ENCODE measurements around the gene AHNAK2.
A peak's percentile ranks its signal among the peaks of the same experiment; 100 is the strongest.

AHNAK2 gene

DNA sequence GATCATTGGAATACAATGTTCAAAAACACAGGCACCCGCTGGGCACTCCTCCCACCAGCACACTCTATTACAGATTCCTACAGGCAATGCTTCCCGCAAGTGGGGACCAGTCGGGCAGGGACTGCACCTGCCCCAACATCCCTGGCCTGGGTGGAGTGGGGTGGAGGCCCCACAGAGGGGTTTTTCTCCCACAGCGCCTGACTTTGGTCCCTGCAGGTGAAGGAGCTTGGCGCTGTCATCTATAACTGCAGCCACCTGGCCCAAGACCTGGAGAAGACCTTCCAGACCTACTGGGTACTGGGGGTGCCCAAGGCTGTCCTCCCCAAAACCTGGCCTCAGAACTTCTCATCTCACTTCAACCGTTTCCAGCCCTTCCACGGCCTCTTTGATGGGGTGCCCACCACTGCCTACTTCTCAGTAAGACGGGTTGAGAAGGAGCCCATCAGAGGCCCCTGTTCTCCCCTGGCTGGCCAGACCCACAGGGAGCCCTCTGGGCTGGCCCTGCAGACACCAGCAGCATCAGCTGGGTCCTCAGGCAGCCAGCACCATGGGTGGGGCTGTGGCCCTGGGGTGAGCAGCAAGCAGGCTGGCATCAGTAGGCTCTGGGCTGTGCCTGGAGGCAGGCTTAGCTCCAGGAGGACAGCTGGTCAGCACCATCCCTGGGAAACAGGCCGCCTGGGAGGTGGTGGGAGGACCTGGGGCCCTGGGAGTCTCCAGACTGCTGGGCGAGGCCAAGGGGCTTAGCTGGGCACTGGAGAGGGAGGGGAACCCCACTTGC is 47.5 kb downstream of the AHNAK2 start:
- TF ChIP-seq, protein P1, sequence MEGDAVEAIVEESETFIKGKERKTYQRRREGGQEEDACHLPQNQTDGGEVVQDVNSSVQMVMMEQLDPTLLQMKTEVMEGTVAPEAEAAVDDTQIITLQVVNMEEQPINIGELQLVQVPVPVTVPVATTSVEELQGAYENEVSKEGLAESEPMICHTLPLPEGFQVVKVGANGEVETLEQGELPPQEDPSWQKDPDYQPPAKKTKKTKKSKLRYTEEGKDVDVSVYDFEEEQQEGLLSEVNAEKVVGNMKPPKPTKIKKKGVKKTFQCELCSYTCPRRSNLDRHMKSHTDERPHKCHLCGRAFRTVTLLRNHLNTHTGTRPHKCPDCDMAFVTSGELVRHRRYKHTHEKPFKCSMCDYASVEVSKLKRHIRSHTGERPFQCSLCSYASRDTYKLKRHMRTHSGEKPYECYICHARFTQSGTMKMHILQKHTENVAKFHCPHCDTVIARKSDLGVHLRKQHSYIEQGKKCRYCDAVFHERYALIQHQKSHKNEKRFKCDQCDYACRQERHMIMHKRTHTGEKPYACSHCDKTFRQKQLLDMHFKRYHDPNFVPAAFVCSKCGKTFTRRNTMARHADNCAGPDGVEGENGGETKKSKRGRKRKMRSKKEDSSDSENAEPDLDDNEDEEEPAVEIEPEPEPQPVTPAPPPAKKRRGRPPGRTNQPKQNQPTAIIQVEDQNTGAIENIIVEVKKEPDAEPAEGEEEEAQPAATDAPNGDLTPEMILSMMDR (IDR thresholded peaks at IDR 0.05; ENCODE audit: borderline replicate concordance, control extremely low read depth, extremely low read depth, insufficient read depth, missing control alignments), result no peak
- no peak for DNase-seq (ENCODE audit: low spot score)
- in situ Hi-C loops (cut with MboI; ENCODE audit: low sequenced_read_pairs, unreplicated experiment), result no loop called here

DNA sequence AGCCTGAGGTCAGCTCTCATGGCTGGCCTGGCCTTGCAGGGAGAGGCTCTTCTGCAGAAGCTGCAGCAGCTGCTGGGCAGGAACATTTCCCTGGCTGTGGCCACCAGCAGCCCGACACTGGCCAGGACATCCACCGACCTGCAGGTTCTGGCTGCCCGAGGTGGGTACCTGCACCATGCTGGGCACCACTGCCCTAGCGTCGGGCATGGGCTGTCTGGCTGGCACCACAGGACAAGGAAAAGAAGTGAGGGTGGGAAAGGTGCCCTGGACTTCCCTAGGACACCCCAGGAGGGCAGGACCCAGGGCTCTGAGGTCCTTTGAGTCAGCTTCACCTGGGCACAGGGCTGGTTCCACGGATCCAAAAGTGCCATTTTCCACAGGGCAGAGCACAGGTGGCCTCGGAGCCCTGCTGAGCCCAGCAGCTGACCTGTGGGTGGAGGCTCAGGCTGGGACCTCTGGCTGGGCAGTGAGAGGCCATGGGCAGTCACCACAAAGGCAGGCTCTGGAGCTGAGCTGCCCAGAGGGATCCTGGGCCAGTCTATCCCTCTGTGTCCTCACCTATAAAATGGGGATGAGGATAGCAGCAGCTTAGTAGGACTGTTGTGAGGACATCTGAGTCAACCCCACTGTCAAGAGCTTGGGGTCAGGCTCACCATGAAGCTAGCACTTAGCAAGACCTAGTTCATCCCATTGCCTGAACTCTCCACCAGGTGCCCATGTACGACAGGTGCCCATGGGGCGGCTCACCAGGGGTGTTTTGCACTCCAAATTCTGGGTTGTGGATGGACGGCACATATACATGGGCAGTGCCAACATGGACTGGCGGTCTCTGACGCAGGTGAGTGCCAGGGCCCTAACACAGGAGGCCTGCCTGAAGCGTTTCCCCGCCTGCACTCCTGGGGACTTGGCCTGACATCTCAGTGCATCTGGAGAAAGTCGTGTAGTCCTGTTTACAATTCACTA is 48.6 kb downstream of the AHNAK2 start:
- in situ Hi-C loops (cut with MboI; ENCODE audit: low sequenced_read_pairs, unreplicated experiment), result no loop called here
- TF ChIP-seq, protein P1 (IDR thresholded peaks at IDR 0.05; ENCODE audit: borderline replicate concordance, control extremely low read depth, extremely low read depth, insufficient read depth, missing control alignments), result no peak

DNA sequence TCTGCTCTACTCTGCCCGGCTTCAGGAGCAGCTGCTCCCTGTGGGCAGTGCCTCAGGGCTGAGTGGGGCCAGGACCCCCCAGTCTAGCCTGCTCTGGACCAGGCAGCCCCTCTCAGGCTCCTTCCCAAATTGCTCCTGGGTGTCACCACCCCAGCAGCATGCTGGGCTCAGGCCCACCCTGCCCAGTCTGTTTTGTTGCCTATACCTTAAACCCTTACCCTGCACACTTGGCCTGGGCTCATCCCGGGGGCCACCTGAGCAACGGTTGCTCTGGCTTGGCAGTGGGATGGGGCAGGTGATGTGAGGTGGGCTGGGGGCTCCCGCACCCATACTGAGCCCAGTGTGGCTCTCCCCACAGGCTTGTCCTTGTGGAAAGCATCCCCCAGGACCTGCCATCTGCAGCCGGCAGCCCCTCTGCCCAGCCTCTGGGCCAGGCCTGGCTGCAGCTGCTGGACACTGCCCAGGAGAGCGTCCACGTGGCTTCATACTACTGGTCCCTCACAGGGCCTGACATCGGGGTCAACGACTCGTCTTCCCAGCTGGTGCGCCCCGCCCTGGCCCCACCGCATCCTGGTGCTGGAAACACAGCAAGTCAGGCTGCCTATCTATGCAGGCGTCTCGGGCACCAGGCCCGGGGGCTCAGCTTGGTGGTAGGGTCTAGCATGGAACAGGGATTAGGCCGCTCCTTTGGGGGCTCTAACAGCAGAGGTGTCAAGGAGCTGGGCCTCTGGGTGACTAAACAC is 49.6 kb downstream of the AHNAK2 start:
- TF ChIP-seq, protein P1 (IDR thresholded peaks at IDR 0.05; ENCODE audit: borderline replicate concordance, control extremely low read depth, extremely low read depth, insufficient read depth, missing control alignments), result no peak
- peak; percentile 16 for DNase-seq (ENCODE audit: low spot score)
- in situ Hi-C loops (cut with MboI; ENCODE audit: low sequenced_read_pairs, unreplicated experiment), result no loop called here

More for the DNA sequence above, 48.6 kb downstream of the AHNAK2 start:
- no peak for DNase-seq (ENCODE audit: low spot score)

DNA sequence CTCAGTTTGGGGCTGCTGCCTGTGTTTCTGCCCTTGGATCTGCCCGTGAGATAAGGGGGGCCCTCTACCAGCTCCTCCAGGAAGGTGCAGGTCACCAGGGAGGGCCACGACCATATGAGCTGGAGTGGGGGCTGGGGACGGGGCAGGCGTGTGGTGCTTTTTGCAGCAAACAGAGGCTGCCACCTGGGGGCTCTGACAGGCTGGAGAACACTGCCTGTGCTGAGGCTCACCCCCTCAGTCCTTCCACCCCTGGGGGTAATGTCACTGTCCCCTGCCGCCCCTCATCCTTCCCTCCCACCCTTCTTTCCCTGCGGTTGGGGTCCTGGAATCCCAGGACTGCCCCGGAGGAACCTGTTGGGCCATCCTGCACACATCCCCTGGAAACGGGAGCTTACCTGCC is 50.3 kb downstream of the AHNAK2 start:
- TF ChIP-seq, protein P1 (IDR thresholded peaks at IDR 0.05; ENCODE audit: borderline replicate concordance, control extremely low read depth, extremely low read depth, insufficient read depth, missing control alignments), result no peak
- in situ Hi-C loops (cut with MboI; ENCODE audit: low sequenced_read_pairs, unreplicated experiment), result no loop called here

DNA sequence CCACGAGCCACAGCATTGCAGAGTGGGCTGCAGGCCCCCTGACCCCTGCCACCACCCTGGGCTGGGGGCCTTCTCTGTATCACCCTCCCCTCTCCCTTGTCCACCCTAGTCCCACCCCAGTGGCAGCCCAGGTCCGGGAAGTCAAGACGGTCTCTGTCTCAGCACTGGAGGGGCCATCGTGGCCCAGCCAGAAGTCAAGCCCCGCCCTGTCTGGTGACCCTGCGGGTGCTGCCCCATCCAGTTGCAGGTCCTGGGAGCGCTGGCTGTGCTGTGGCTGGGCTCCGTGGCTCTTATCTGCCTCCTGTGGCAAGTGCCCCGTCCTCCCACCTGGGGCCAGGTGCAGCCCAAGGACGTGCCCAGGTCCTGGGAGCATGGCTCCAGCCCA is 50.8 kb downstream of the AHNAK2 start:
- DNase-seq (ENCODE audit: low spot score), result no peak
- in situ Hi-C loops (cut with MboI; ENCODE audit: low sequenced_read_pairs, unreplicated experiment), result no loop called here
- TF ChIP-seq, protein P1 (IDR thresholded peaks at IDR 0.05; ENCODE audit: borderline replicate concordance, control extremely low read depth, extremely low read depth, insufficient read depth, missing control alignments), result no peak

More for the DNA sequence above, 50.3 kb downstream of the AHNAK2 start:
- no peak for DNase-seq (ENCODE audit: low spot score)

All from GM13976 (cell line).